Effector memory CD4-positive, alpha-beta T cell (primary cell): ENCODE data around the gene MBD3.

Experiments
- DNase-seq, 3 donors: peaks; one replicate each; pipeline ENCODE4 v3.0.0-alpha.2; 2020
- H3K27ac ChIP-seq: 2 replicates; pipeline ENCODE4 v1.7.0; 2013; ENCODE audit warnings: mild to moderate bottlenecking, low read length, moderate library complexity; ENCODE audit not compliant: insufficient read depth, poor library complexity, severe bottlenecking
- H3K27me3 ChIP-seq: replicated peaks from 2 replicates; pipeline ENCODE4 v1.7.0; 2013; ENCODE audit warnings: mild to moderate bottlenecking, low read length; ENCODE audit not compliant: insufficient read depth, control insufficient read depth, poor library complexity, severe bottlenecking
- H3K36me3 ChIP-seq: 2 replicates; pipeline ENCODE4 v1.7.0; 2013; ENCODE audit warnings: mild to moderate bottlenecking, low read length, moderate library complexity; ENCODE audit not compliant: control insufficient read depth, insufficient read depth
- H3K4me1 ChIP-seq: 2 replicates; pipeline ENCODE4 v1.7.0; 2013; ENCODE audit warnings: low read length, mild to moderate bottlenecking; ENCODE audit not compliant: control insufficient read depth, insufficient read depth, poor library complexity, severe bottlenecking
- H3K4me3 ChIP-seq: 2 replicates; pipeline ENCODE4 v1.7.0; 2013; ENCODE audit warnings: low read length, low read depth, mild to moderate bottlenecking; ENCODE audit not compliant: insufficient read depth, poor library complexity, severe bottlenecking
- H3K9me3 ChIP-seq: 2 replicates; pipeline ENCODE4 v1.7.0; 2013; ENCODE audit warnings: mild to moderate bottlenecking, low read length, moderate library complexity; ENCODE audit not compliant: control insufficient read depth

Gene MBD3

GRCh38 chr19:1630811-1631210 is 38.1 kb upstream of the MBD3 start:
- no peak for DNase-seq
- Histone ChIP-seq H3K4me3 (no peak overlapping the region), H3K9me3 (no peaks in the 10 kb centered on the region), H3K27ac (no peak overlapping the region), H3K4me1 (no peaks in the 10 kb centered on the region), H3K27me3 (no peaks in the 10 kb centered on the region), H3K36me3 (peaks cover 14% of the 10 kb centered on the region)

- H3K27me3 ChIP-seq: no peaks in the 10 kb centered on the region
- no peak for DNase-seq
- H3K4me1 ChIP-seq: no peaks in the 10 kb centered on the region
- H3K9me3 ChIP-seq: no peaks in the 10 kb centered on the region
- H3K4me3 ChIP-seq: no peak overlapping the region
- H3K27ac ChIP-seq: no peak overlapping the region
- peaks cover 16% of the 10 kb centered on the region for H3K36me3 ChIP-seq
Observed at GRCh38 chr19:1630012-1630411, 37.3 kb upstream of the MBD3 start.

- Histone ChIP-seq H3K27me3 (no peaks in the 10 kb centered on the region), H3K36me3 (peaks cover 9% of the 10 kb centered on the region), H3K27ac (no peak overlapping the region), H3K9me3 (no peaks in the 10 kb centered on the region), H3K4me1 (no peaks in the 10 kb centered on the region), H3K4me3 (no peak overlapping the region)
- DNase-seq: no peak
Observed at GRCh38 chr19:1629256-1629808, 36.7 kb upstream of the MBD3 start.

GRCh38 chr19:1627194-1627593 is 34.5 kb upstream of the MBD3 start:
- DNase-seq: no peak
- Histone ChIP-seq H3K27ac (no peak overlapping the region), H3K27me3 (no peaks in the 10 kb centered on the region), H3K4me3 (no peak overlapping the region), H3K9me3 (no peaks in the 10 kb centered on the region), H3K4me1 (no peaks in the 10 kb centered on the region), H3K36me3 (peaks cover 11% of the 10 kb centered on the region)

- H3K4me3 ChIP-seq: no peak overlapping the region
- H3K4me1 ChIP-seq: no peaks in the 10 kb centered on the region
- no peaks in the 10 kb centered on the region for H3K27me3 ChIP-seq
- H3K36me3 ChIP-seq: peaks cover 11% of the 10 kb centered on the region
- no peak overlapping the region for H3K27ac ChIP-seq
- no peak for DNase-seq
- no peaks in the 10 kb centered on the region for H3K9me3 ChIP-seq
Observed at GRCh38 chr19:1626417-1627010, 33.8 kb upstream of the MBD3 start.

GRCh38 chr19:1624458-1624857 is 31.8 kb upstream of the MBD3 start:
- Histone ChIP-seq H3K36me3 (peaks cover 23% of the 10 kb centered on the region), H3K4me3 (no peak overlapping the region), H3K4me1 (no peaks in the 10 kb centered on the region), H3K9me3 (no peaks in the 10 kb centered on the region), H3K27ac (no peak overlapping the region), H3K27me3 (no peaks in the 10 kb centered on the region)
- DNase-seq: peak in 2 of 3 donors; percentile 11 to 32

- Histone ChIP-seq H3K4me1 (no peaks in the 10 kb centered on the region), H3K27ac (no peak overlapping the region), H3K27me3 (no peaks in the 10 kb centered on the region), H3K36me3 (peaks cover 33% of the 10 kb centered on the region), H3K4me3 (no peak overlapping the region), H3K9me3 (no peaks in the 10 kb centered on the region)
- DNase-seq: no peak
Observed at GRCh38 chr19:1622541-1622940, 29.9 kb upstream of the MBD3 start.

- H3K36me3 ChIP-seq: peaks cover 33% of the 10 kb centered on the region
- DNase-seq: no peak
Observed at GRCh38 chr19:1622007-1622406, 29.3 kb upstream of the MBD3 start.

GRCh38 chr19:1621574-1621973 is 28.9 kb upstream of the MBD3 start:
- DNase-seq: no peak
- Histone ChIP-seq H3K9me3 (no peaks in the 10 kb centered on the region), H3K27ac (no peak overlapping the region), H3K4me3 (no peak overlapping the region), H3K36me3 (peaks cover 33% of the 10 kb centered on the region), H3K4me1 (no peaks in the 10 kb centered on the region), H3K27me3 (no peaks in the 10 kb centered on the region)

More at GRCh38 chr19:1622007-1622406, 29.3 kb upstream of the MBD3 start:
- Histone ChIP-seq H3K27me3 (no peaks in the 10 kb centered on the region), H3K9me3 (no peaks in the 10 kb centered on the region), H3K4me3 (no peak overlapping the region), H3K4me1 (no peaks in the 10 kb centered on the region), H3K27ac (no peak overlapping the region)

- DNase-seq: no peak
- no peaks in the 10 kb centered on the region for H3K27me3 ChIP-seq
- H3K36me3 ChIP-seq: peaks cover 31% of the 10 kb centered on the region
- H3K4me1 ChIP-seq: no peaks in the 10 kb centered on the region
- no peaks in the 10 kb centered on the region for H3K9me3 ChIP-seq
- H3K4me3 ChIP-seq: no peak overlapping the region
- no peak overlapping the region for H3K27ac ChIP-seq
Observed at GRCh38 chr19:1621021-1621420, 28.4 kb upstream of the MBD3 start.
